OCI-LY7 (cell line): Measurements from ENCODE around the gene PTPN18. TPM values are rescaled to one million over a fixed set of nuclear protein-coding genes. Genes with fewer than 3 reads are reported as not detected.

Experiments used
- BruUV-seq: library from RNA; stranded (reverse); fragments of 400-500 nt; replicated peaks from 2 replicates; lab custom pipeline; 2021; lab: Mats Ljungman, UMichigan
- CTCF ChIA-PET: fragments of 300-600 bp; sonication (Branson Sonifier 250); formaldehyde crosslinking; loops from one replicate; lab custom pipeline; 2022; ENCODE audit warnings: antibody characterized with exemption; ENCODE audit not compliant: unreplicated experiment; lab: Charles Lee
- POLR2A ChIA-PET: fragments of 300-600 bp; sonication (Branson Sonifier 250); formaldehyde crosslinking; loops from one replicate; lab custom pipeline; 2022; ENCODE audit warnings: antibody characterized with exemption; lab: Charles Lee
- DNase-seq: peaks from one replicate; pipeline ENCODE4 v3.0.0-alpha.2; 2015; ENCODE audit warnings: low spot score
- H2AFZ ChIP-seq: fragments of 200-600 bp; sonication (generic), shearing (Covaris generic); 2 replicates; pipeline ENCODE4 v1.6.1; 2014; ENCODE audit warnings: mild to moderate bottlenecking, antibody characterized with exemption, low read length, moderate library complexity
- H3K27ac ChIP-seq: fragments of 200-600 bp; sonication (generic); 2 replicates; pipeline ENCODE4 v1.5.1; 2014; ENCODE audit warnings: mixed run types, low read depth, mild to moderate bottlenecking, moderate library complexity, low read length, inconsistent platforms; ENCODE audit not compliant: poor library complexity, severe bottlenecking
- H3K36me3 ChIP-seq: fragments of 200-600 bp; sonication (generic); 2 replicates; pipeline ENCODE4 v1.6.1; 2014; ENCODE audit warnings: mild to moderate bottlenecking, antibody characterized with exemption, low read length, moderate library complexity, mixed read lengths; ENCODE audit not compliant: insufficient read depth
- H3K4me1 ChIP-seq: fragments of 200-600 bp; sonication (generic); 2 replicates; pipeline ENCODE4 v1.5.1; 2014; ENCODE audit warnings: mild to moderate bottlenecking, low read length; ENCODE audit not compliant: insufficient read depth, poor library complexity, severe bottlenecking
- H3K4me2 ChIP-seq: fragments of 200-600 bp; sonication (generic); 2 replicates; pipeline ENCODE4 v1.6.1; 2014; ENCODE audit warnings: mild to moderate bottlenecking, low read length
- H3K4me3 ChIP-seq: fragments of 200-600 bp; sonication (generic); 2 replicates; pipeline ENCODE4 v1.5.1; 2014; ENCODE audit warnings: mild to moderate bottlenecking, low read depth, low read length; ENCODE audit not compliant: poor library complexity, severe bottlenecking
- H3K79me2 ChIP-seq: fragments of 200-600 bp; sonication (generic); 2 replicates; pipeline ENCODE4 v1.6.1; 2016; ENCODE audit warnings: low read depth, mild to moderate bottlenecking, low read length, moderate library complexity, mixed read lengths; ENCODE audit not compliant: insufficient read depth
- H3K9me2 ChIP-seq: fragments of 200-600 bp; sonication (generic); 2 replicates; pipeline ENCODE4 v1.6.1; 2016; ENCODE audit warnings: mild to moderate bottlenecking, low read length, mixed read lengths; ENCODE audit not compliant: insufficient read depth
- H3K9me3 ChIP-seq: fragments of 200-600 bp; sonication (generic); 2 replicates; pipeline ENCODE4 v1.6.1; 2014; ENCODE audit warnings: mild to moderate bottlenecking, mixed run types, low read length, mixed read lengths
- H4K20me1 ChIP-seq: fragments of 200-600 bp; sonication (generic); 2 replicates; pipeline ENCODE4 v1.6.1; 2014; ENCODE audit warnings: mild to moderate bottlenecking, antibody characterized with exemption, low read length, moderate library complexity, mixed read lengths; ENCODE audit not compliant: insufficient read depth
- CTCF ChIP-seq: fragments of 200-600 bp; sonication (generic); conservative IDR thresholded peaks from 2 replicates; pipeline ENCODE4 v1.5.1; 2014; ENCODE audit warnings: mild to moderate bottlenecking, antibody characterized with exemption, low read length, moderate library complexity, mixed read lengths
- EZH2phosphoT487 ChIP-seq: fragments of 200-600 bp; sonication (generic); IDR thresholded peaks from 2 replicates; pipeline ENCODE4 v1.6.1; 2018; ENCODE audit warnings: low read depth, borderline replicate concordance, mild to moderate bottlenecking, mixed run types, antibody characterized with exemption, low read length, moderate library complexity, mixed read lengths
- intact Hi-C: fragments of 100-400 bp; cut with micrococcal nuclease; formaldehyde crosslinking; loops from one replicate; pipeline ENCODE4 v1.10.0; 2022; ENCODE audit not compliant: unreplicated experiment
- total RNA-seq, 2 experiments: library from RNA; depleted of rRNA in 1 of 2; stranded (reverse); fragments of >200 nt in 1 of 2; shearing (Covaris generic) in 1 of 2; gene quantifications; 2 replicates each; pipeline ENCODE4 v1.2.3, GENCODE V29; 2014 to 2022

The PTPN18 gene
- total RNA-seq, 2 experiments from 2014 or later = 96.6 to 309 TPM

DNA sequence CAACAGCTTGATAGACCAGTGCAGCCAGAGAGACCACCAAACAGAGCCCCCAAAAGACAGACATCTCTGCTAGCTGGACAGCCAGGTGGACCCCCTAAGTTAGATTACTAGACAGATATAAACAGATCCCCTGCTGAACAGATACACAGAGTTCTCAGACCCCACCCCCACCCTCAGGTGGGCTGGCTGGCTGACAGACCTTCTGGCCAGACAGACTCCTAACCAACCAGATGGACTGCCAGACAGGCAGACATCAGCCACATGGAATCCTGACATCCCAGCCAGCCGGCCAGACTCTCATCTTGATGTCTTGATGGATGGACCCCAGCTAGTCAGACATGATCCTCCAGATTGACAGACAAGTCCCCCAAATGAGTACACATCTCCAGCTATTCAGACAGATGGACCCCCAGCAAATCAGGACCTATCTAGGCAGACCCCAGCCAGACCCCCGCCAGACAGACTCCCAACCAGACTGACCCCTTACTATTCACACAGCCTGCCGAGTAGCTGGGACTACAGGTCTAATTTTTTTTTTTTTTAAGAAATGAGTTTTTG is 18.0 kb downstream of the PTPN18 start:
- Histone ChIP-seq H3K79me2 (peaks cover 65% of the 10 kb centered on the region), H3K9me3 (no peaks in the 10 kb centered on the region), H3K4me1 (peaks cover 80% of the 10 kb centered on the region), H3K9me2 (no peaks in the 10 kb centered on the region), H3K36me3 (peaks cover 57% of the 10 kb centered on the region), H3K4me3 (peak overlapping the region; percentile 93), H2AFZ (no peak overlapping the region), H3K27ac (peak overlapping the region; percentile 90), H3K4me2 (peak overlapping the region; percentile 95), H4K20me1 (no peaks in the 10 kb centered on the region)
- TF ChIP-seq EZH2phosphoT487 = no peak
- no peak for TF ChIP-seq CTCF
- BruUV-seq = no TSS peak
- POLR2A ChIA-PET = interaction anchor here (1.1 to 9.6 kb wide), 3 partner anchors 12 to 26 kb away, joined by 3 to 251 read pairs (median 209); partner anchors contain the start of genes IMP4 and PTPN18
- intact Hi-C loops = loop anchor here (10.0 kb wide), 1 partner anchor 51 kb away; no protein-coding TSS in a partner anchor
- CTCF ChIA-PET = interaction anchor here (1.4 to 2.1 kb wide), 5 partner anchors 13 to 31 kb away, joined by 4 to 12 read pairs (median 6); partner anchors contain the start of gene IMP4
- no peak for DNase-seq

DNA sequence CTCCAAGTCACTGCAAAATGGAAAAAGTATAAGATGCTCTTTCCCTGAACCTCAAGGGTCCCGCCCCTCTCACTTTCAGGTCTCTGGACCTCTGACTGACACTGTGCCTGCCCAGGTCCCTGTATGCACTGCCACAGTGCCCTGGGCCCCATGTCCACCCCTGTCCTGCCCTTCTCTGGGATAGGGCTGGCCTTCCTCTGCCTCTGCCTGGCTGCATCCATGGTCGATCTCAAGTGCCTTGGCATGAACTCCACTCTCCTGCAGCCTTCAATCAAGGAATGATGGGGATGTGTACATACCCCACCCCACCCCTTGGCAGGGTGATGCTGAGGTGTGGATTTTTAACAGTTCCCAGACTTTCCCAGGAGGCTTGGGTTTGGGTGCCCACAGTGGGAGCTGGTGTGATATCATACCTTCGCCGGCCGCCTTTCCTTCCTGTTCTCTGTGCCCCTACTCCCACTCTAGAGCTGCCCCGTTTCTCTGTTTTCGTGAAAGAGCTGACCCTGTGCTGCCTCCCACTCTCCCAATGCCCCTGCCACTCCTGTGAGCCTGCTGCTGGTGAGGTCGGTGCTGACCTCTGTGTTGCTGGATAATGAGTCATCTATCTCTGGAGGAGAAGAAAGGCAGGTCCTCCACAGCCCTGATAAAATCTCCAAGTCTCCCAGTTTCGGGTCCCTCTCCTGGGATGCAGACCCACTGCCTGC is 18.9 kb downstream of the PTPN18 start:
- intact Hi-C loops = loop anchor here (10.0 kb wide), 1 partner anchor 50 kb away; no protein-coding TSS in a partner anchor
- H3K79me2 ChIP-seq = peaks cover 72% of the 10 kb centered on the region
- ChIA-PET POLR2A (interaction anchor here (0.7 to 9.6 kb wide), 3 partner anchors 12 to 39 kb away, joined by 3 to 251 read pairs (median 209); partner anchors contain the start of genes IMP4 and PTPN18), CTCF (interaction anchor here (2.1 kb wide), 1 partner anchor 12 kb away, joined by 12 read pairs; no protein-coding TSS in a partner anchor)
- TF ChIP-seq CTCF (no peak), EZH2phosphoT487 (no peak)
- H3K4me1 ChIP-seq = peaks cover 80% of the 10 kb centered on the region
- no peaks in the 10 kb centered on the region for H4K20me1 ChIP-seq
- peak overlapping the region; percentile 90 for H3K27ac ChIP-seq
- no peak overlapping the region for H2AFZ ChIP-seq
- no peaks in the 10 kb centered on the region for H3K9me3 ChIP-seq
- H3K4me3 ChIP-seq = peak overlapping the region; percentile 93
- H3K9me2 ChIP-seq = no peaks in the 10 kb centered on the region
- H3K4me2 ChIP-seq = peak overlapping the region; percentile 95
- peaks cover 65% of the 10 kb centered on the region for H3K36me3 ChIP-seq
- no TSS peak for BruUV-seq
- no peak for DNase-seq
